ENCODE measurements around the gene INO80E.
"Not testable (repeated sequence)": the region's sequence is repeated elsewhere in the genome, so short reads cannot be mapped to it uniquely, and the experiment has no call there.

Gene INO80E

DNA sequence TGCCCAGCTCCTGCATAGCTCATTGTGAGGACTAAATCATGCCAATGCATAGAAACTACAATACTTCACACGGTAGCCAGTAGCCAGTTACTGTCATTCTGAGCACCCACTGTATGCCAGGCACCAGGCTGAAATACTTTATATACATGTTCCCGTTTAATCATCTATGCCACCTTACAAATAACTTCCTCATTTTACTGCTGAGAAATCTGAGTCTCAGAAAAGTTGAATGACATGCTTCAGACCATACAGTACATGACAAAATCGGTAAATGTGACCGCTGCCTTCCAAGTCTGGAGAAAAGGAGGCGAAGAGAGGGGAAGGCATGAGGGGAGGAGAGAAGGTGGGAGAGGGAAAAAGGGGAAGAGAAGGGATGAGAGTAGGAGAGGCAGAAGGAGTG, 44.2 kb downstream of the INO80E start:
- TF ChIP-seq, protein P1, sequence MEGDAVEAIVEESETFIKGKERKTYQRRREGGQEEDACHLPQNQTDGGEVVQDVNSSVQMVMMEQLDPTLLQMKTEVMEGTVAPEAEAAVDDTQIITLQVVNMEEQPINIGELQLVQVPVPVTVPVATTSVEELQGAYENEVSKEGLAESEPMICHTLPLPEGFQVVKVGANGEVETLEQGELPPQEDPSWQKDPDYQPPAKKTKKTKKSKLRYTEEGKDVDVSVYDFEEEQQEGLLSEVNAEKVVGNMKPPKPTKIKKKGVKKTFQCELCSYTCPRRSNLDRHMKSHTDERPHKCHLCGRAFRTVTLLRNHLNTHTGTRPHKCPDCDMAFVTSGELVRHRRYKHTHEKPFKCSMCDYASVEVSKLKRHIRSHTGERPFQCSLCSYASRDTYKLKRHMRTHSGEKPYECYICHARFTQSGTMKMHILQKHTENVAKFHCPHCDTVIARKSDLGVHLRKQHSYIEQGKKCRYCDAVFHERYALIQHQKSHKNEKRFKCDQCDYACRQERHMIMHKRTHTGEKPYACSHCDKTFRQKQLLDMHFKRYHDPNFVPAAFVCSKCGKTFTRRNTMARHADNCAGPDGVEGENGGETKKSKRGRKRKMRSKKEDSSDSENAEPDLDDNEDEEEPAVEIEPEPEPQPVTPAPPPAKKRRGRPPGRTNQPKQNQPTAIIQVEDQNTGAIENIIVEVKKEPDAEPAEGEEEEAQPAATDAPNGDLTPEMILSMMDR (IDR thresholded peaks at IDR 0.05; ENCODE audit: insufficient read depth, low read depth, low read length, missing control alignments), result no peak
- no peak overlapping the region for H3K4me3 ChIP-seq (ENCODE audit: low read depth, low read length)

DNA sequence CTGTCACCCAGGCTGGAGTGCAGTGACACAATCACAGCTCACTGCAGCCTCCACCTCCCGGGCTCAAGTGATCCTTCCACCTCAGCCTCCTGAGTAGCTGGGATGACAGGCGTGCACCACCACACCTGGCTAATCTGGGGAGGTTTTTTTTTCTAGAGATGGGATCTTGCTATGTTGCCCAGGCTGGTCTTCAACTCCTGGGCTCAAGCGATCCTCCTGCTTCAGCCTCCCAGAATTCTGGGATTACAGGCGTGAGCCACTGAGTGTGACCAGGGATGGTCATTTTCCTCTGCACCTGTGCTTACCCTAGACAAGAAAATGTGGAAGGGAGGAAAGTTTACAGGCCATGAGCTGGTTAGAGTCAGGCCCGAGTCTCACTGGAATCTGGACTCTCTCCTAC, 44.6 kb downstream of the INO80E start:
- not testable (repeated sequence) for DNase-seq (ENCODE audit: low read depth); H3K4me3 ChIP-seq (ENCODE audit: low read depth, low read length)

More for the DNA sequence above, 44.2 kb downstream of the INO80E start:
- no peak for DNase-seq (ENCODE audit: low read depth)

DNA sequence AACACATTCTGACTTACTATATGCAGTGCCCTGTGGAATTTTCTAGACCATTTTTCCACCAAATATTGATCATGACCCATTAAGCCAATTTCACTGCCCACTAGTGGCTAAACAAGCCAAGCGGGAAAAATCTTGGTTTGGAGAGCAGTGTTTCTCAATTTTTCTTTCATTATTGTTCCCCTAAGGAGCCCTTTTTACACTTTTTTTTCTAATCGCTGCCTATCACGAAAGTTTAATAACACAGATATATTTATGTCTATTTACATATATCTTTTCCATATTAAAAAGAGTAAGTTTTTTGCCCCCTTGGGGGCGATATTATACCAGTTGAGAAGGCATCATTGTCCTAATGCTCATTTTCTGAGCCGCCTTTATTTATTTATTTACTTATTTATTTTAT, 45.8 kb downstream of the INO80E start:
- H3K4me3 ChIP-seq (ENCODE audit: low read depth, low read length), result no peak overlapping the region
- no peak for DNase-seq (ENCODE audit: low read depth)
- TF ChIP-seq, protein P1 (IDR thresholded peaks at IDR 0.05; ENCODE audit: insufficient read depth, low read depth, low read length, missing control alignments), result no peak

DNA sequence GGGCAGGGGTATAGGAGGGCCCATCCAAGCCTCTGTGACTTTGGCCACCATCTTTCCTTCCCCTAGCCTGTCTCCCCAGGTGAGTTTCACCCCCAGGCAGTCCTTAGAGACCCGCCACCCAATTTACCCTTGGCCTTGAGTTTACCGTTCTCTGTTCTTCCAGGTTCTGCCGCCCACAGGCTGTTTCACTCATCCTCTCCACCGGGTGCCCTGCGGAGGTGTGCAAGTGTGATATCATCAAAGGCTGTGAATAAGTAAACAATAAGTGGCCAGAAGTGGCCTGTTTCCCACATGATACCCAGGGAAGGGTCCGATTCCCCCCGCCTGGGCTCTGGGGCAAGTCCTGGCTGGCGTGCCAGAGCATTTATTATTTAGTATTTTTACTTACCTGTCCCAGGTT, 50.1 kb downstream of the INO80E start:
- H3K4me3 ChIP-seq (ENCODE audit: low read depth, low read length), result no peak overlapping the region
- TF ChIP-seq, protein P1 (IDR thresholded peaks at IDR 0.05; ENCODE audit: insufficient read depth, low read depth, low read length, missing control alignments), result no peak
- DNase-seq (ENCODE audit: low read depth), result no peak

DNA sequence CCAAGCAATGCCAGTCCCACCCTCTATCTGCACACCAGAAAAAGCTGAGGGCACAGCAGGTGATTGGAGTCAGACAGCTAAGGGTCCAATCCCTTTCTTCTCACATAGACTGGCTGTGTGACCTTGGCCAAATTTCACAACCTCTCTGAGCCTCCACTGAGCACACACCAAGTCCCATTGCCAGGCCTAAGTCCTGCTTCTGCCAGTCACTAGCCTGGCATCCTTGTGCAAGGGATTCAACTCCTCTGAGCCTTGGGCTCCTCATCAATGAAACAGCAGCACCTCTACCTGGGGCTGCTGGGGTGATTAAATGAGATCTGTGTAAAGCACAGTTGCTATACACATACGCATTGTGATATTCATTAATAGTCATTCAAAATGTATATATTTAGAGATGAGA, 50.5 kb downstream of the INO80E start:
- no peak for DNase-seq (ENCODE audit: low read depth)
- no peak overlapping the region for H3K4me3 ChIP-seq (ENCODE audit: low read depth, low read length)
- TF ChIP-seq, protein P1 (IDR thresholded peaks at IDR 0.05; ENCODE audit: insufficient read depth, low read depth, low read length, missing control alignments), result no peak

DNA sequence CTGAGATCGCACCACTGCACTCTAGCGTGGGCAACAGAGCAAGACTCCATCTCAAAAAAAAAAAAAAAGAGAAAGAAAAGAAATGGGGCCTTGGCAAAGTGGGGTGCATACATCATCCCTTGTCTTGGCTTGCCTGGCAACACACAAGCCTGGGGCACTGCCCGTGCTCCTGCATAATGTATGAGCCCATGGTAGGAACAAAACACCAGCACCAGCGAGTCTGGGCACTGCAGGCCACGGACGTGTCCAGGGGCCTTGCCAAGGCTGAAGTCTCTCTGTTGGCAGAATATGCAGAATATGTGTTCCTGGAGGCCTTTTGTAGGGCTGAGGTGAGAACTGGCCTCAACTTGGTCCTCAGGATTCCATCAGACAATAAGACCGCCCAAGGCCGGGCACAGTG, 53.8 kb downstream of the INO80E start:
- no peak for DNase-seq (ENCODE audit: low read depth)
- no peak overlapping the region for H3K4me3 ChIP-seq (ENCODE audit: low read depth, low read length)
- TF ChIP-seq, protein P1 (IDR thresholded peaks at IDR 0.05; ENCODE audit: insufficient read depth, low read depth, low read length, missing control alignments), result no peak

DNA sequence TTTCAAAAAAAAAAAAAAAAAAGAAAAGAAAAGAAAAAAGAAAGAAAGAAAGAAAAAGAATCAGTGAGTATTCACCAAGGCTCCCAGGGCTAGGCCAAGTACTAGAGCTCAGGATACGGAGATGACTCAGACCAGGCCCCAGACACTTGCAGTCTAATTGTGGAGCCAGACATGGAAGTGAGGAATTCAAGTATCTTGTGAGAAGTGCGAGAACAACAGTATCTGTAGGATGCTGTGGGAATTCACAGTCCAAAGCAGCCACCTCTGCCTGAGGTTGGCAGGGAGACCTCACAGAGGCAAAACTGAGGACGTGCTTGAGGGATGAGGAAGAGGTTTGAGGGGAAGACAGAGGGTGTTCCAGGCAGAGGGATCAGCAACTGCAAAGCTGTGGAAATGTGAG, 55.5 kb downstream of the INO80E start:
- H3K4me3 ChIP-seq (ENCODE audit: low read depth, low read length), result no peak overlapping the region

More for the DNA sequence above, 55.5 kb downstream of the INO80E start:
- DNase-seq (ENCODE audit: low read depth), result no peak
- TF ChIP-seq, protein P1 (IDR thresholded peaks at IDR 0.05; ENCODE audit: insufficient read depth, low read depth, low read length, missing control alignments), result no peak

Measured in GM12865 (cell line).